KMS-11 (cell line): Measurements from ENCODE around the gene TRAPPC6A.

ENCODE experiments used
- H2AFZ ChIP-seq: fragments of 200-600 bp; sonication (generic); 2 replicates; pipeline ENCODE4 v1.6.1; 2016; ENCODE audit warnings: antibody characterized with exemption, mixed run types, low read depth
- H3K27ac ChIP-seq: fragments of 200-600 bp; sonication (generic); 2 replicates; pipeline ENCODE4 v1.6.1; 2016; ENCODE audit warnings: mild to moderate bottlenecking, mixed run types
- H3K27me3 ChIP-seq: fragments of 200-600 bp; sonication (generic); 2 replicates; pipeline ENCODE4 v1.6.1; 2017; ENCODE audit warnings: mild to moderate bottlenecking, low read depth, mixed run types, moderate library complexity; ENCODE audit not compliant: insufficient read depth
- H3K36me3 ChIP-seq: fragments of 200-600 bp; sonication (generic); 2 replicates; pipeline ENCODE4 v1.6.1; 2017; ENCODE audit warnings: mild to moderate bottlenecking, mixed run types; ENCODE audit not compliant: insufficient read depth
- H3K4me1 ChIP-seq: fragments of 200-600 bp; sonication (generic); 2 replicates; pipeline ENCODE4 v1.6.1; 2016; ENCODE audit warnings: mild to moderate bottlenecking, low read depth, mixed run types; ENCODE audit not compliant: poor library complexity, severe bottlenecking
- H3K4me2 ChIP-seq: fragments of 200-600 bp; sonication (generic); 2 replicates; pipeline ENCODE4 v1.7.0; 2016; ENCODE audit warnings: mild to moderate bottlenecking, mixed run types
- H3K4me3 ChIP-seq: fragments of 200-600 bp; sonication (generic); IDR thresholded peaks from 2 replicates; pipeline ENCODE4 v1.6.1; 2017; ENCODE audit warnings: low read depth, low read length, mixed read lengths; ENCODE audit not compliant: insufficient read depth
- H3K79me2 ChIP-seq: fragments of 200-600 bp; sonication (generic); 2 replicates; pipeline ENCODE4 v1.6.1; 2016; ENCODE audit warnings: low read depth, mixed run types; ENCODE audit not compliant: insufficient read depth
- H3K9ac ChIP-seq: fragments of 200-600 bp; sonication (generic); 2 replicates; pipeline ENCODE4 v1.6.1; 2016; ENCODE audit warnings: mild to moderate bottlenecking, mixed run types
- H4K20me1 ChIP-seq: fragments of 200-600 bp; sonication (generic); 2 replicates; pipeline ENCODE4 v1.6.1; 2016; ENCODE audit warnings: mild to moderate bottlenecking, mixed run types; ENCODE audit not compliant: insufficient read depth
- TF ChIP-seq, protein P1 (sequence below): fragments of 200-600 bp; sonication (generic); conservative IDR thresholded peaks from 2 replicates; pipeline ENCODE4 v1.6.1; 2017; ENCODE audit warnings: low read depth, mild to moderate bottlenecking, antibody characterized with exemption, low read length, moderate library complexity, mixed read lengths

The TRAPPC6A gene

DNA sequence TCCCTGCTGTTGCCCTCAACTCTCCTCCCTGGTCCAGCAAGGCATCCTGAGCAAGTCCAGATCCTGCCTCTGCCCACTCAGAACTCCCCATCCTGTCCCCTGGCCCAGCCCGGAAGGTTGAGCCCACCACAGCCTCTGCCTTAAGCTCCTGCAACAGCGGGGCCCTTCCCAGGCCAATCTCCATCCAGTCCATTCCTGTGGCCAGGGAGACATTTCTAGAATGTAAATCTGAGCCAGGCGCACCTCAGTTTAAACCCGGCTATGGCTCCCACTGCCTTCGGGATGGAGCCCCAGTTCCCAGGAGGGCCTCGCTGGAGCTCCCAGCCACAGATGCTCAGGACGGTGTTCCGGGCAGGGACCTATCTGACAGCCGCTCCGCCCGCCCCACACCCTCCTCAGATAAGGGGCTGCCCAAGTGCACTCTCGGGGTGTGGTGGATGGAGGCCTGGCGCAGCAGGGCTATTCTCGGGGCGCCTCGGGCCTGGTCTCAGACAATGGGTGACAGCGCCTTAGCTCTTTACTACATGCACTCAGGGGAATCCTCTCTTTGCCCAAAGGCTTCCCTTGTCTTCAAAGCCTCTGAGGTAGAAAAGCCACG, 5.3 kb downstream of the TRAPPC6A start:
- no peaks in the 10 kb centered on the region for H3K36me3 ChIP-seq
- no peaks in the 10 kb centered on the region for H4K20me1 ChIP-seq
- no peak overlapping the region for H2AFZ ChIP-seq
- peaks cover 16% of the 10 kb centered on the region; the same call in 1 of the 2 replicates for H3K79me2 ChIP-seq
- no peak overlapping the region for H3K4me2 ChIP-seq
- no peak overlapping the region for H3K27ac ChIP-seq
- H3K9ac ChIP-seq = no peak overlapping the region
- TF ChIP-seq, protein P1, sequence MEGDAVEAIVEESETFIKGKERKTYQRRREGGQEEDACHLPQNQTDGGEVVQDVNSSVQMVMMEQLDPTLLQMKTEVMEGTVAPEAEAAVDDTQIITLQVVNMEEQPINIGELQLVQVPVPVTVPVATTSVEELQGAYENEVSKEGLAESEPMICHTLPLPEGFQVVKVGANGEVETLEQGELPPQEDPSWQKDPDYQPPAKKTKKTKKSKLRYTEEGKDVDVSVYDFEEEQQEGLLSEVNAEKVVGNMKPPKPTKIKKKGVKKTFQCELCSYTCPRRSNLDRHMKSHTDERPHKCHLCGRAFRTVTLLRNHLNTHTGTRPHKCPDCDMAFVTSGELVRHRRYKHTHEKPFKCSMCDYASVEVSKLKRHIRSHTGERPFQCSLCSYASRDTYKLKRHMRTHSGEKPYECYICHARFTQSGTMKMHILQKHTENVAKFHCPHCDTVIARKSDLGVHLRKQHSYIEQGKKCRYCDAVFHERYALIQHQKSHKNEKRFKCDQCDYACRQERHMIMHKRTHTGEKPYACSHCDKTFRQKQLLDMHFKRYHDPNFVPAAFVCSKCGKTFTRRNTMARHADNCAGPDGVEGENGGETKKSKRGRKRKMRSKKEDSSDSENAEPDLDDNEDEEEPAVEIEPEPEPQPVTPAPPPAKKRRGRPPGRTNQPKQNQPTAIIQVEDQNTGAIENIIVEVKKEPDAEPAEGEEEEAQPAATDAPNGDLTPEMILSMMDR = no peak
- H3K4me3 ChIP-seq = no peak overlapping the region
- H3K4me1 ChIP-seq = peaks cover 17% of the 10 kb centered on the region
- no peaks in the 10 kb centered on the region for H3K27me3 ChIP-seq

DNA sequence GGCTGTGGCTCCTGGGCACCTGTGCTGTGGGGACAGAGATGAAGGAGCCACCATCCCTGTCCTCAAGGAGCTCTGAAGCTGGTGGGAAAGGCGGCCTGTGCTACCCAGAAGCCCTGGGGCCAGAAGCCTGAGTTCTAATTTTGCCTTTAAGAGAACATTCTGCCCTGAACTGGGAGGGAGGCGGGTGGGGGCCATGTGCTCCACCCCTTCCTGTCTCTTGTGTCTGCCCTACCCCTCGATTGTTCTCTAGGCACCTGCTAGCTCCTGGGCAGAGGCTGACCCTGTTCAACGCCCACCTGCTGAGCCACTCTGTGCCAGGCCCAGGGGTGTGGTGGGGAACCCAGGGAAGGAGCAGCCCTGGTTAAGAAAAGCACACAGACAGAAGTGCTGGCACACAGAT, 5.9 kb downstream of the TRAPPC6A start:
- no peak overlapping the region for H3K4me2 ChIP-seq
- H3K4me1 ChIP-seq = peaks cover 14% of the 10 kb centered on the region
- H3K79me2 ChIP-seq = peaks cover 12% of the 10 kb centered on the region; the same call in 1 of the 2 replicates
- no peak overlapping the region for H3K4me3 ChIP-seq
- no peak overlapping the region for H3K27ac ChIP-seq
- TF ChIP-seq, protein P1 = no peak
- H3K27me3 ChIP-seq = no peaks in the 10 kb centered on the region
- no peaks in the 10 kb centered on the region for H4K20me1 ChIP-seq
- no peak overlapping the region for H3K9ac ChIP-seq
- H3K36me3 ChIP-seq = no peaks in the 10 kb centered on the region
- no peak overlapping the region for H2AFZ ChIP-seq

DNA sequence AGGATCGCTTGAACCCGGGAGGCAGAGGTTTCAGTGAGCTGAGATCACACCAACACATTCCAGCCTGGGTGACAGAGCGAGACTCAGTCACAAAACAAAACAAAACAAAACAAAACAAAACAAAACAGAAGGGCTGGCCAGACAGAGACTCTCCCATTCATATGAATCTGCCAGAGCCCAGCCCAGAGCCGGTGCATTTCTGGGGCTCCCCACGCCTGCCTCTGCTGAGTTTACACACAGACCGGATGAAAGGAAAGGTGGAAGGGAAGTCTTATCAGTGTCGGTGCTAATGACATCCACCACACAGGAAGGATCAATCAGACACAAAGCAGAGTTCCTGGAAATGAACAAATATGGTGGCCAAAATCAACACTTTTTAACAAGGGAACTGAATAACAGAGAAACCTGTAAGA, 6.8 kb downstream of the TRAPPC6A start:
- Histone ChIP-seq H3K4me3 (no peak overlapping the region), H3K9ac (no peak overlapping the region), H4K20me1 (no peaks in the 10 kb centered on the region), H3K36me3 (no peaks in the 10 kb centered on the region), H3K27me3 (no peaks in the 10 kb centered on the region), H3K4me2 (no peak overlapping the region), H3K27ac (no peak overlapping the region), H2AFZ (no peak overlapping the region), H3K4me1 (peaks cover 9% of the 10 kb centered on the region), H3K79me2 (0 out of 2 replicates have a peak, but pooled peaks cover 3% of the 10 kb centered on the region)
- TF ChIP-seq, protein P1 = no peak

DNA sequence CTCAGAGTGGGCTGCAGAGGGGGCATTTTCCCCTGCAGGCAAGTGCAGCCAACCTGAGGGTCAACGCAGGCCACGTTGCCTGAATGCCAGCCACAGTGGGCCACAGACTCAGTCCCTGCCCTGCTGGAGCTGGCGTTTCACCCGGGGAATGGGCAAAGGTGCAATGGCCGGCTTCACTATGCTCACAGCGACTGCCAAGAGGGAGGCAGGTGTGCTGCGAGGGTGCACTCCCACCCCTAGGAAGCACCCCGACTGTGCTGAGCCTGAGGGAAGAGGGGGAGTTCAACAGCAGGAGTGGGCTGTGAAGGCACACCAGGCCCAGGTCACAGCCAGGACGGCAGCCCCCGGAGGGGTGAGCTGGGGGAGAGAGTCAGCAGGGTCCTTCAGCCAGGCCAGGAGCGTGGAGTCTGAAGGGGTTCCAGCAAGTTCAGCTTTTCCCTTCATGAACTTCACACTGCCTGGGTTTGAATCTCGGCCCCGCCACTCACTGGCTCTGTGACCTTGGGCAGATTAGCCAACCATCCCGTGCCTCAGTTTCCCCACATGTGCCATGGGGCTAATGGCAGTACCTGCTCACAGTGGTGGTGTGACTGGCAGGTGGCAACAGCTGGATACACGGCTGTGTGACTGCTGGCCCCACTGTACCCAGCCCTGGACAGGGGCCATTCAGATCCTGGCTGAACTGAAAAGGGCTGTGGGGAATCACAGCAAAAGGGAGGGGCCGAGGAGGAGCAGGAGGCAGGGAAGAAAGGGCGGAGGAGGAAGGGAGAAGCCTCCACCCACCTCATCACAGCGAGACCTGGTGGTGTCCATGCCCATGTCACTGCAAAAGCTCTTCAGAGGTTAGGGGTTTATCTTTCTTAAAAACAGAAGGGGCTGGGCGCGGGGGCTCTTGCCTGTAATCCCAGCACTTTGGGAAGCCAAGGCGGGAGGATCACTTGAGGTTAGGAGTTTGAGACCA, 7.6 kb downstream of the TRAPPC6A start:
- H3K4me2 ChIP-seq = no peak overlapping the region
- no peak overlapping the region for H3K9ac ChIP-seq
- TF ChIP-seq, protein P1 = no peak
- H3K36me3 ChIP-seq = no peaks in the 10 kb centered on the region
- no peaks in the 10 kb centered on the region for H3K79me2 ChIP-seq
- no peaks in the 10 kb centered on the region for H3K27me3 ChIP-seq
- no peaks in the 10 kb centered on the region for H4K20me1 ChIP-seq
- no peak overlapping the region for H3K27ac ChIP-seq
- H3K4me3 ChIP-seq = no peak overlapping the region
- peaks cover 9% of the 10 kb centered on the region for H3K4me1 ChIP-seq
- no peak overlapping the region for H2AFZ ChIP-seq
